Karpas-422 (cell line): ENCODE measurements around the gene RFNG. TPM values are rescaled to one million over a fixed set of nuclear protein-coding genes. Genes with fewer than 3 reads are reported as not detected.

Source experiments
- DNase-seq: peaks from one replicate; pipeline ENCODE4 v3.0.0-alpha.2; 2015
- H2AFZ ChIP-seq: fragments of 200-600 bp; sonication (generic); 2 replicates; pipeline ENCODE4 v1.6.1; 2014; ENCODE audit warnings: antibody characterized with exemption, low read length, mixed read lengths
- H3K27ac ChIP-seq: fragments of 200-600 bp; sonication (generic); 2 replicates; pipeline ENCODE4 v1.5.1; 2014; ENCODE audit warnings: mild to moderate bottlenecking, low read length, moderate library complexity
- H3K27me3 ChIP-seq: fragments of 200-600 bp; sonication (generic); 2 replicates; pipeline ENCODE4 v1.6.1; 2014; ENCODE audit warnings: low read length, mixed read lengths
- H3K36me3 ChIP-seq: fragments of 200-600 bp; sonication (generic); 2 replicates; pipeline ENCODE4 v1.6.1; 2014; ENCODE audit warnings: low read length, mixed read lengths; ENCODE audit not compliant: insufficient read depth
- H3K4me1 ChIP-seq: fragments of 200-600 bp; sonication (generic); 2 replicates; pipeline ENCODE4 v1.6.1; 2014; ENCODE audit warnings: mild to moderate bottlenecking, low read length, mixed read lengths
- H3K4me2 ChIP-seq: fragments of 200-600 bp; sonication (generic); 2 replicates; pipeline ENCODE4 v1.6.1; 2014; ENCODE audit warnings: low read length, low read depth, mild to moderate bottlenecking; ENCODE audit not compliant: poor library complexity, severe bottlenecking
- H3K4me3 ChIP-seq: fragments of 200-600 bp; sonication (generic); 2 replicates; pipeline ENCODE4 v1.5.1; 2014; ENCODE audit warnings: mild to moderate bottlenecking, antibody characterized with exemption, low read length, mixed read lengths
- H3K79me2 ChIP-seq: fragments of 200-600 bp; sonication (generic); 2 replicates; pipeline ENCODE4 v1.6.1; 2014; ENCODE audit warnings: mild to moderate bottlenecking, low read length, mixed read lengths
- H3K9ac ChIP-seq: fragments of 200-600 bp; sonication (generic); 2 replicates; pipeline ENCODE4 v1.6.0; 2014; ENCODE audit warnings: low read length
- H3K9me2 ChIP-seq: fragments of 200-600 bp; sonication (generic), shearing (Covaris generic); replicated peaks from 2 replicates; pipeline ENCODE4 v1.6.0; 2014; ENCODE audit warnings: mild to moderate bottlenecking, low read length, moderate library complexity; ENCODE audit not compliant: insufficient read depth
- H3K9me3 ChIP-seq: fragments of 300-700, 200-600 bp; sonication (generic); 2 replicates; pipeline ENCODE4 v1.6.1; 2014; ENCODE audit warnings: low read length, mixed read lengths
- H4K20me1 ChIP-seq: fragments of 200-600 bp; sonication (generic); 2 replicates; pipeline ENCODE4 v1.6.1; 2014; ENCODE audit warnings: mild to moderate bottlenecking, antibody characterized with exemption, low read length, low read depth; ENCODE audit not compliant: insufficient read depth
- total RNA-seq: library from RNA; depleted of rRNA; stranded (reverse); fragments of >200 nt; shearing (Covaris generic); gene quantifications from 2 replicates; pipeline ENCODE4 v1.2.3, GENCODE V29; 2014; ENCODE audit warnings: low replicate concordance

Gene RFNG
- total RNA-seq, 1 experiment from 2014 or later = 16.5 TPM

DNA sequence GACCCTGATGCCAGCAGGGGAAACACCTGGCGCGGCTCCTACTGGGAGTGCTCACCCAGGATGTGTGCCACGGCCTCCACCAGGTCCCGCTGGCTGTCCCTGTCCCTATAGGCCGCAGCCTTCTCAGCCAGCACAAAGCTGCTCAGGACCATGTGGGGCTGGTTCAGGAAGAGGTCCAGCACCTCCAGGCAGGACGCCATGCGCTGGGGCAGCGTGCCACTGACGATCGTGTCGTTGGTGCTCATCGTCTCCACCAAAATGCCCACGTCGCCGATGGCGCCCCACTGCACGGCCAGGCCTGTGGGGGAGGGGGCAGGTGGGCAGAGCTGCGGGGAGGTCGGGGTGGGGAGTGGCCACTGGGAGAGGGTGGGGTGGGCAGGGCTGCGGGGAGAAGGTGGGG lies 29.9 kb upstream of the RFNG start:
- Histone ChIP-seq H3K36me3 (peaks cover 8% of the 10 kb centered on the region; the same call in 1 of the 2 replicates), H4K20me1 (peaks cover 35% of the 10 kb centered on the region; the same call in 1 of the 2 replicates), H3K4me3 (no peak overlapping the region)

DNA sequence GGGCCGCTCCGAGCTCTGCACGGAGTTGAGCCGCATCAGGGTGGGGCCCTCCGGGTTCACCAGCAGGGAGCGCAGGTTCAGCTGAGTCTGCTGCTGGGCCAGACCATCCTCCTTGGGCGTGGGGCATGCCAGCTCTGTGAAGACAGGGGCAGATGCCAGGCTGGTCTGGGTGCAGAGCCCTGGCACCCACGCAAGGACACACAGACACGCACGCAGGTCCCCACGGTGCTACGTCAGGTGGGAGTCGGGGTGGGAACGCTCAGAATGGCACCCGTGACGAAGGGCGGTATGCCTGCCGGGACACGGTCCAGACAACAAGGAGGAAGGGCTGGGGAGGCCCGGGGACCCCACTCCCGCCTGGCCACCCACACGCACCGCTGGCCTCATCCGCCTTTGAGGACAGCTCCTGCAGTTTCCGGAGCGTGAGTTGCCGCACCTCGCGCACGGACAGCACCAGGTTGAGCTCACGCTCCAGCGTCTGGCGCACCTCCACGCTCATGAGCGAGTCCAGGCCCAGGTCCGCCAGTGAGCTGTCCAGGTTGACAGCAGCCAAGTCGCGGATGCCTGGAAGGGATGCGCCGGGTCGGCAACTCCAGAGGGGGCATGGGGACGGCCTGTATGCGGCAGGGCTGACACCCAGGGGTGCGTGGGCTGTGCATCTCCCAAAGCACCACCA lies 29.3 kb upstream of the RFNG start:
- Histone ChIP-seq H2AFZ (no peak overlapping the region), H3K4me3 (no peak overlapping the region), H3K79me2 (no peaks in the 10 kb centered on the region), H3K27me3 (no peaks in the 10 kb centered on the region), H3K9me3 (no peaks in the 10 kb centered on the region), H3K4me2 (no peak overlapping the region), H3K36me3 (peaks cover 8% of the 10 kb centered on the region; the same call in 1 of the 2 replicates), H4K20me1 (peaks cover 30% of the 10 kb centered on the region; the same call in 1 of the 2 replicates), H3K9ac (no peak overlapping the region), H3K9me2 (no peaks in the 10 kb centered on the region), H3K27ac (no peak overlapping the region), H3K4me1 (peaks cover 2% of the 10 kb centered on the region; the same call in 1 of the 2 replicates)
- no peak for DNase-seq

More for the DNA sequence above, 29.9 kb upstream of the RFNG start:
- Histone ChIP-seq H3K27me3 (no peaks in the 10 kb centered on the region), H2AFZ (no peak overlapping the region), H3K27ac (no peak overlapping the region), H3K9me3 (no peaks in the 10 kb centered on the region), H3K79me2 (no peaks in the 10 kb centered on the region), H3K4me2 (no peak overlapping the region), H3K9me2 (no peaks in the 10 kb centered on the region), H3K4me1 (no peaks in the 10 kb centered on the region), H3K9ac (no peak overlapping the region)
- DNase-seq = no peak

DNA sequence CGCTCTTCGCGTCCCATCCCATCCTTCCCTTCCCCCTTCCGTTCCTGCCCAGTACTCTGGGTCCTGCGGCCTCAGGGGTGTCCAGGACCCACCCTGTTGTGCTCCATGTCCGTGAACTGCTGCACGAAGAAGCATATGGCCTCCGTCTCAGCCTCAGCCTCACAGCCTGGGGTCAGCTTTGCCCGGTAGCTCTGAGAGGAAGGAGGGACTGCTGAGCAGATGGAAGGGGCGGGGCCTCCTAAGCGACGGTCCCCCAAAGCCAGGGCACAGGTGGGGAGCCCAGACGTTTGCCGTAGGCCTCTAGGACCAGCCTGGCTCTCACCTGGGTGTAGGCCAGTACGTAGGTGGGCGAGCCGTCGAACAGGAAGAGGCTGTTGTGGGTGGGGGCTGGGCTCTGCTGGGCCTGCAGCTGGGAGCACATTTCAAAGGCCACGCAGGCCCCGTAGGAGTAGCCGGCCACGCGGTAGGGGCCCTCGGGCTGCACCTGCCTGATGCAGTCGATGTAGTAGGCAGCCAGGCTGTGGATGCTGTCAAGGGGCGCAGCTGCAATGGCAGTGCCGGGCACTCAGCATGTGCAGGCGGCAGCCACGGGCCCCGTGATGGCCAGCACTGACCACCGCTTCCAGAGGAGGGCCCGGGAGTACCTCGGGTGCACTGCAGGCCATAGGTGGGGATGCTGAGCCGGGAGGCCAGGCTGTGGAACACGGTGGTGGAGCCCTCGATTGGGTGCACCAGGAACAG lies 28.6 kb upstream of the RFNG start:
- Histone ChIP-seq H4K20me1 (peaks cover 33% of the 10 kb centered on the region; the same call in 1 of the 2 replicates), H3K79me2 (no peaks in the 10 kb centered on the region), H3K36me3 (peaks cover 4% of the 10 kb centered on the region; the same call in 1 of the 2 replicates), H3K27me3 (no peaks in the 10 kb centered on the region), H2AFZ (no peak overlapping the region), H3K9me3 (no peaks in the 10 kb centered on the region), H3K4me2 (no peak overlapping the region), H3K9ac (no peak overlapping the region), H3K4me1 (peaks cover 6% of the 10 kb centered on the region; the same call in 1 of the 2 replicates), H3K9me2 (no peaks in the 10 kb centered on the region), H3K4me3 (no peak overlapping the region), H3K27ac (no peak overlapping the region)
- DNase-seq = no peak

- no peak overlapping the region for H3K4me2 ChIP-seq
- DNase-seq = no peak
- no peak overlapping the region for H3K4me3 ChIP-seq
- H2AFZ ChIP-seq = no peak overlapping the region
- peaks cover 6% of the 10 kb centered on the region; the same call in 1 of the 2 replicates for H3K4me1 ChIP-seq
- H3K79me2 ChIP-seq = no peaks in the 10 kb centered on the region
- peaks cover 27% of the 10 kb centered on the region; the same call in 1 of the 2 replicates for H4K20me1 ChIP-seq
- no peak overlapping the region for H3K27ac ChIP-seq
- H3K36me3 ChIP-seq = peaks cover 4% of the 10 kb centered on the region; the same call in 1 of the 2 replicates
- H3K9me3 ChIP-seq = no peaks in the 10 kb centered on the region
- no peaks in the 10 kb centered on the region for H3K9me2 ChIP-seq
- no peak overlapping the region for H3K9ac ChIP-seq
- no peaks in the 10 kb centered on the region for H3K27me3 ChIP-seq
These were observed 27.5 kb upstream of the RFNG start for GRCh38 chr17:82079001-82079677.

- Histone ChIP-seq H3K9ac (no peak overlapping the region), H3K27ac (no peak overlapping the region), H3K27me3 (no peaks in the 10 kb centered on the region), H3K36me3 (peaks cover 4% of the 10 kb centered on the region; the same call in 1 of the 2 replicates), H3K4me2 (no peak overlapping the region), H3K9me3 (no peaks in the 10 kb centered on the region), H3K9me2 (no peaks in the 10 kb centered on the region), H3K4me1 (peaks cover 6% of the 10 kb centered on the region; the same call in 1 of the 2 replicates), H4K20me1 (peaks cover 22% of the 10 kb centered on the region; the same call in 1 of the 2 replicates), H3K79me2 (no peaks in the 10 kb centered on the region), H2AFZ (no peak overlapping the region), H3K4me3 (no peak overlapping the region)
- no peak for DNase-seq
These were observed 26.8 kb upstream of the RFNG start for GRCh38 chr17:82078433-82078832.

DNA sequence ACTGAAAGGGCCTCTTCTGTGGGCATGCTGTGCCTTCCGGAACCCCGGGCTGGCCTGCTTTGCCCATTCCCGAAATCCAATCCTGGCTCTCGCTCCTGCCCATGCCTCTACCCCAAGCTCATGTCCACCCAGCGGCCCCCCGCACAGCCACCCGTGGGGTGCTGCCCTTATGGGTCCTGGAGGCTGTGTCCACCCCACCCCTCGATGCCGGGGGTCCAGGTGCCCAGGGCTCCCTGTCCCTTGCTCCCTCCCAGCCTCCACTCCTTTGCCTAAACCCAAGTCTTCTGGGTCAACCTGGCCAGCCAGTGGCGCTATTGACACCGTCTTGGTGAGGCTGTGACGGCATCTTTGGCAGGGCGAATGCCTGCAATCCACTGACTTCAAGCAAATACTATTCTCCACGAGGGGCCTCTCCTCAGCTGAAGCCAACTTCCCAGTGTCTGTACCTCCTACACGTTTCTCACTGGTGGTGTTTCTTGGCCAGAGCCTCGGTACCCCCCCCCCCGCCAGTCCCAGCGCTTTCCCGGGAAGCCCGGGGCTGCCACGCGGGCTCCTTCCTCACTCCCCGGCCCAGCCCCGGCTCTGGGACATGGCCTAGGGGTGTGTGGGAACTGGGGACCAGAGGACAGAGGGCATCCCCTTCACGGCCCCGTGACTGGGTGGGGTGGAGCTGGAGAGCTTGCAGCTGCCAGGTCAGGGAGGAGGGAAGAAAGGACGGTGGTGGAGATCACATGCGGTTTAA lies 26.2 kb upstream of the RFNG start:
- DNase-seq = no peak
- no peaks in the 10 kb centered on the region for H3K9me3 ChIP-seq
- no peaks in the 10 kb centered on the region for H3K9me2 ChIP-seq
- no peak overlapping the region for H3K9ac ChIP-seq
- no peak overlapping the region for H2AFZ ChIP-seq
- no peak overlapping the region for H3K4me3 ChIP-seq
- H3K79me2 ChIP-seq = no peaks in the 10 kb centered on the region
- H3K27me3 ChIP-seq = no peaks in the 10 kb centered on the region
- no peak overlapping the region for H3K4me2 ChIP-seq
- peaks cover 6% of the 10 kb centered on the region; the same call in 1 of the 2 replicates for H3K4me1 ChIP-seq
- peaks cover 19% of the 10 kb centered on the region; the same call in 1 of the 2 replicates for H4K20me1 ChIP-seq
- no peaks in the 10 kb centered on the region; the same call in 1 of the 2 replicates for H3K36me3 ChIP-seq
- no peak overlapping the region for H3K27ac ChIP-seq

GRCh38 chr17:82076785-82077591 lies 25.4 kb upstream of the RFNG start:
- Histone ChIP-seq H3K79me2 (no peaks in the 10 kb centered on the region), H3K9me2 (no peaks in the 10 kb centered on the region), H3K4me2 (no peak overlapping the region), H3K4me3 (no peak overlapping the region), H3K36me3 (no peaks in the 10 kb centered on the region; the same call in 1 of the 2 replicates), H3K27me3 (no peaks in the 10 kb centered on the region), H4K20me1 (peaks cover 19% of the 10 kb centered on the region; the same call in 1 of the 2 replicates), H3K9ac (no peak overlapping the region), H2AFZ (no peak overlapping the region), H3K4me1 (peaks cover 6% of the 10 kb centered on the region; the same call in 1 of the 2 replicates), H3K9me3 (no peaks in the 10 kb centered on the region), H3K27ac (no peak overlapping the region)
- DNase-seq = no peak
